HL-60 (cell line): ENCODE measurements around the gene LRBA.
A peak's percentile ranks its signal among the peaks of the same experiment; 100 is the strongest.

Experiments
- DNase-seq, 2 experiments: peaks; one replicate each; pipeline ENCODE4 v3.0.0-alpha.2; 2010 to 2020; ENCODE audit warnings: low read depth in 1 of 2, low spot score in 1 of 2
- H3K27ac ChIP-seq: fragments of 250-450 bp; sonication (Bioruptor Pico); replicated peaks from 2 replicates; pipeline ENCODE4 v1.5.1; 2020; ENCODE audit warnings: mild to moderate bottlenecking, moderate library complexity
- H3K27me3 ChIP-seq: fragments of 250-450 bp; sonication (Bioruptor Pico); 2 replicates; pipeline ENCODE4 v1.5.1; 2021; ENCODE audit warnings: mild to moderate bottlenecking, moderate library complexity; ENCODE audit not compliant: insufficient read depth, poor library complexity, severe bottlenecking
- H3K4me3 ChIP-seq: replicated peaks from 2 replicates; pipeline ENCODE4 v1.5.1; 2011; ENCODE audit warnings: mild to moderate bottlenecking, control low read depth, low read length; ENCODE audit not compliant: insufficient read depth
- CTCF ChIP-seq: IDR thresholded peaks from one replicate; pipeline ENCODE4 v1.5.1; 2011; ENCODE audit warnings: low read length, control low read depth, inconsistent platforms; ENCODE audit not compliant: insufficient read depth
- GABPA ChIP-seq: IDR thresholded peaks from 2 replicates; pipeline ENCODE4 v1.6.1; 2012; ENCODE audit warnings: low read depth
- POLR2AphosphoS5 ChIP-seq: IDR thresholded peaks from 2 replicates; pipeline ENCODE4 v1.6.1; 2012; ENCODE audit warnings: low read depth
- REST ChIP-seq: IDR thresholded peaks from 2 replicates; pipeline ENCODE4 v1.6.1; 2012; ENCODE audit warnings: low read depth; ENCODE audit not compliant: insufficient replicate concordance
- SPI1 ChIP-seq: IDR thresholded peaks from 2 replicates; pipeline ENCODE4 v1.6.1; 2012; ENCODE audit warnings: low read depth, mild to moderate bottlenecking, borderline replicate concordance

Gene LRBA

GRCh38 chr4:151004222-151004621 lies 10.9 kb downstream of the LRBA start:
- no peaks in the 10 kb centered on the region for H3K27me3 ChIP-seq
- H3K27ac ChIP-seq: no peak overlapping the region
- no peak overlapping the region for H3K4me3 ChIP-seq
- TF ChIP-seq POLR2AphosphoS5 (no peak), SPI1 (no peak), GABPA (no peak), CTCF (no peak), REST (no peak)
- no peak for DNase-seq

- Histone ChIP-seq H3K27me3 (no peaks in the 10 kb centered on the region), H3K4me3 (no peak overlapping the region), H3K27ac (no peak overlapping the region)
- no peak for DNase-seq
- TF ChIP-seq POLR2AphosphoS5 (no peak), GABPA (no peak), REST (no peak), SPI1 (no peak), CTCF (no peak)
Observed at GRCh38 chr4:151000747-151001429, 14.2 kb downstream of the LRBA start.

GRCh38 chr4:150999086-150999485 lies 16.0 kb downstream of the LRBA start:
- H3K27ac ChIP-seq: peak overlapping the region; percentile 2
- H3K4me3 ChIP-seq: no peak overlapping the region
- H3K27me3 ChIP-seq: no peaks in the 10 kb centered on the region
- TF ChIP-seq REST (no peak), CTCF (no peak), SPI1 (no peak; the same call in 1 of the 2 replicates), POLR2AphosphoS5 (no peak), GABPA (no peak)
- no peak for DNase-seq
